ENCODE measurements around the gene KMT2A. TPM values are rescaled to one million over a fixed set of nuclear protein-coding genes. Genes with fewer than 3 reads are reported as not detected.

Gene KMT2A
- total RNA-seq, 1 experiment from 2014 or later = 62.0 TPM

DNA sequence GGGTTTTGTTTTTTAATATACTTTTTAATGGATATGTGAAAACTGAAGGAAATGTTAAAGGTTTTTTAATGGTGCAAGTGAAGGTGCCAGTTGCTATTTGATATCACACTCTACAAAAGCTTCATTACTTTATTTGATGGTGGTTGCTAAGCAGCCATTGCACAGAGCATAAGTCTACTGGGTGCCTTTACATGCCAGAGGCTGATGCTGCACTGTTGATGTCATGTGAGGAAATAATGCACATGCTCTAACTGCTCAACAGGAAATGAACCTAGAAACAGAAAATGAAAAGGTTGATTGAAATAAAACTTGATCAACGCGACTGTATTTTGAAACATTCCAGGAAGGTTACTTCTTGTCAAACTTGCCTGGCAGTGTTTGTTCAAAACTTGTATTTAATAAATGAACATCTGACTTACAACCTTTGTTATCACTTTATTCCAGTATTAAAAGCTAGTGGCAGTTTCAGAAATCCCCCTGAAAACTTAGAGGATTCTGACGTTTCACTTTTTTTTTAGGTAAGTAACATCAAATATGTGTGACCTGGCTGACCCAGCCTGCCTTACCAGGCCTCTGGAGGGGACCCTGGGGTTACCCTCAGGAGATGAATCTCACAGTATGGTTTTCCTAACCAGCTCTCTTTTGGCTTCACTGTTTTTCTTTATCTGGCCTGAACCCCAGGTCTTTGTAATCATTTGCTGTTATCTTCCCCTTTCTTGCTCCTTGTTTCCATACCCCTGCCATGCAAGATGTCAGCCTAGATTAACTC is 37.3 kb upstream of the KMT2A start:
- Histone ChIP-seq H3K27me3 (ENCODE audit: insufficient read depth, low read length) (no peaks in the 10 kb centered on the region), H3K56ac (ENCODE audit: insufficient read length, low read depth, low read length) (no peak overlapping the region), H3K9me3 (ENCODE audit: control insufficient read depth, low read depth, low read length) (no peaks in the 10 kb centered on the region), H3K79me1 (ENCODE audit: insufficient read depth, low read depth, low read length, poor library complexity, severe bottlenecking) (peaks cover 5% of the 10 kb centered on the region), H2AFZ (ENCODE audit: low read length) (no peak overlapping the region), H3T11ph (ENCODE audit: low read length) (no peak overlapping the region), H3K4me1 (ENCODE audit: insufficient read depth, low read length) (no peaks in the 10 kb centered on the region), H2AK5ac (ENCODE audit: insufficient read length, low read length) (no peak overlapping the region), H2BK120ac (ENCODE audit: low read depth, low read length, poor library complexity, severe bottlenecking) (no peak overlapping the region), H3K4me2 (ENCODE audit: insufficient read depth, insufficient read length, low read length) (no peak overlapping the region), H4K91ac (ENCODE audit: insufficient read length, low read depth, low read length) (no peak overlapping the region), H3K79me2 (ENCODE audit: insufficient read depth, low read length) (peaks cover 17% of the 10 kb centered on the region; the same call in 1 of the 2 replicates), H3K18ac (ENCODE audit: insufficient read length, low read depth, low read length) (no peak overlapping the region), H3K9ac (ENCODE audit: extremely low read depth, insufficient read length, low read length) (no peak overlapping the region), H2BK15ac (ENCODE audit: low read depth, low read length) (no peak overlapping the region), H2BK12ac (ENCODE audit: insufficient read length, low read depth, low read length) (no peak overlapping the region), H3K27ac (ENCODE audit: insufficient read length, low read depth, low read length) (no peak overlapping the region), H3K23ac (ENCODE audit: insufficient read length, low read depth, low read length) (no peak overlapping the region), H3K4ac (ENCODE audit: low read depth, low read length) (no peak overlapping the region), H3K14ac (ENCODE audit: insufficient read depth, low read length) (no peak overlapping the region), H2BK5ac (ENCODE audit: insufficient read length, low read length) (no peak overlapping the region), H4K20me1 (ENCODE audit: control insufficient read depth, insufficient read depth, insufficient read length) (no peaks in the 10 kb centered on the region), H4K5ac (ENCODE audit: insufficient read length, low read depth, low read length) (no peak overlapping the region), H3K23me2 (ENCODE audit: insufficient read length, low read depth, low read length, poor library complexity, severe bottlenecking) (peaks cover 7% of the 10 kb centered on the region), H2BK20ac (ENCODE audit: low read depth, low read length, poor library complexity, severe bottlenecking) (no peak overlapping the region), H4K8ac (replicated peaks; ENCODE audit: insufficient read length, low read depth, low read length) (no peak overlapping the region)
- H3K4me1 Mint-ChIP-seq = peaks cover 16 to 17% of the 10 kb centered on the region in 2 experiments
- no peaks in the 10 kb centered on the region; the same call in 1 of the 2 replicates for H3K27me3 Mint-ChIP-seq (ENCODE audit: low read depth)
- no peak overlapping the region for H3K4me3 Mint-ChIP-seq
- H3K36me3 Mint-ChIP-seq (ENCODE audit: insufficient read depth in 1 of 3, low read depth in 3 of 3) = peaks cover 4 to 29% (median 15%) of the 10 kb centered on the region in 3 experiments; a peak in 5 of 7 replicates
- no CpG with 5 or more reads among the region's 3 CpGs for WGBS (ENCODE audit: extremely low coverage, insufficient read length, low lambda C conversion rate)
- peak overlapping the region in 1 of 3 experiments; percentile 50; a peak in 1 of 7 replicates for H3K27ac Mint-ChIP-seq
- TF ChIP-seq, protein P1, sequence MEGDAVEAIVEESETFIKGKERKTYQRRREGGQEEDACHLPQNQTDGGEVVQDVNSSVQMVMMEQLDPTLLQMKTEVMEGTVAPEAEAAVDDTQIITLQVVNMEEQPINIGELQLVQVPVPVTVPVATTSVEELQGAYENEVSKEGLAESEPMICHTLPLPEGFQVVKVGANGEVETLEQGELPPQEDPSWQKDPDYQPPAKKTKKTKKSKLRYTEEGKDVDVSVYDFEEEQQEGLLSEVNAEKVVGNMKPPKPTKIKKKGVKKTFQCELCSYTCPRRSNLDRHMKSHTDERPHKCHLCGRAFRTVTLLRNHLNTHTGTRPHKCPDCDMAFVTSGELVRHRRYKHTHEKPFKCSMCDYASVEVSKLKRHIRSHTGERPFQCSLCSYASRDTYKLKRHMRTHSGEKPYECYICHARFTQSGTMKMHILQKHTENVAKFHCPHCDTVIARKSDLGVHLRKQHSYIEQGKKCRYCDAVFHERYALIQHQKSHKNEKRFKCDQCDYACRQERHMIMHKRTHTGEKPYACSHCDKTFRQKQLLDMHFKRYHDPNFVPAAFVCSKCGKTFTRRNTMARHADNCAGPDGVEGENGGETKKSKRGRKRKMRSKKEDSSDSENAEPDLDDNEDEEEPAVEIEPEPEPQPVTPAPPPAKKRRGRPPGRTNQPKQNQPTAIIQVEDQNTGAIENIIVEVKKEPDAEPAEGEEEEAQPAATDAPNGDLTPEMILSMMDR (conservative IDR thresholded peaks at IDR 0.05) = no peak
- no peaks in the 10 kb centered on the region for H3K9me3 Mint-ChIP-seq
- no peak for DNase-seq
